OCI-LY1 (cell line): ENCODE data around the gene RGCC.

Experiments
- CTCF ChIP-seq: fragments of 200-600 bp; sonication (generic), shearing (Covaris generic); IDR thresholded peaks from 2 replicates; pipeline ENCODE4 v1.5.1; 2017; ENCODE audit warnings: mild to moderate bottlenecking, antibody characterized with exemption, low read length, moderate library complexity, mixed read lengths
- EZH2 ChIP-seq: fragments of 200-600 bp; sonication (generic), shearing (Covaris generic); IDR thresholded peaks from 2 replicates; pipeline ENCODE4 v1.8.0; 2017; ENCODE audit warnings: borderline replicate concordance, mixed run types, mild to moderate bottlenecking, antibody characterized with exemption, low read length, moderate library complexity, mixed read lengths

DNA sequence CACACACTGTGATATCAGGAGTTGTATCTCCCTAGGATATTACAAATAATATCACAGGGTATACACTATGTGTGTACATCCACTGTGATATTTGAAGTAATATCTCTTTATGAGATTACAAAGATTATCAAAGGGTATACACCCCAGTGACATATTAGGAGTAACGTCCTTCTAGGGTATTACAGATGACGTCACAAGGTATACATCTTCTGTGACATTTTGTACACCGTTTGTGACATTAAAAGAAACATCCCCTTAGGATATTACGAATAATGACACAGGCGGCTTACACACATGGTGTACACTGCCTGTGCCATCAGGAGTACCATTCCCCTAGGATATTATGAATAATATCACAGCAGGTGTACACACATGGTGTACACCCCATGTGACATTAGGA is 13.4 kb upstream of the RGCC start:
- no peak for TF ChIP-seq CTCF
- no peak for TF ChIP-seq EZH2
